Measurements from ENCODE around the gene PACS2.

- TF ChIP-seq CTCF (conservative IDR thresholded peaks at IDR 0.05; ENCODE audit: low read length) (no peak), EZH2phosphoT487 (IDR thresholded peaks at IDR 0.05; ENCODE audit: borderline replicate concordance) (no peak)
These were observed 914 bp upstream of the PACS2 start for GRCh38 chr14:105313381-105314286.
